HG02610 (cell line): Measurements from ENCODE around the gene OTULINL.
"Not testable (repeated sequence)": the region's sequence is repeated elsewhere in the genome, so short reads cannot be mapped to it uniquely, and the experiment has no call there.

Experiments
- ATAC-seq: cut with Tn5 transposase; IDR thresholded peaks from one replicate; pipeline ENCODE4 v1.9.1; 2021; ENCODE audit warnings: mild to moderate bottlenecking, moderate library complexity; ENCODE audit not compliant: unreplicated experiment

OTULINL gene

GRCh38 chr5:14581106-14581890 lies at the start of gene OTULINL:
Gene OTULINL, plus strand, starts transcription at chr5:14581792. Its CDS starts 103 bp downstream, at chr5:14581895.
- peak; percentile 100 for ATAC-seq

- ATAC-seq, result no peak
These were observed 49.4 kb upstream of the OTULINL start for GRCh38 chr5:14532180-14532579.

- no peak for ATAC-seq
These were observed 46.8 kb upstream of the OTULINL start for GRCh38 chr5:14534773-14535172.

GRCh38 chr5:14545308-14545707 lies 36.3 kb upstream of the OTULINL start:
- no peak for ATAC-seq

GRCh38 chr5:14545862-14546261 lies 35.7 kb upstream of the OTULINL start:
- ATAC-seq, result no peak

GRCh38 chr5:14547666-14548065 lies 33.9 kb upstream of the OTULINL start:
- ATAC-seq, result no peak

- ATAC-seq, result no peak
These were observed 30.4 kb upstream of the OTULINL start for GRCh38 chr5:14551211-14551610.

- no peak for ATAC-seq
These were observed 29.6 kb upstream of the OTULINL start for GRCh38 chr5:14552017-14552416.

GRCh38 chr5:14554288-14554687 lies 27.3 kb upstream of the OTULINL start:
- not testable (repeated sequence) for ATAC-seq

GRCh38 chr5:14556015-14556414 lies 25.6 kb upstream of the OTULINL start:
- ATAC-seq, result no peak

- no peak for ATAC-seq
These were observed 24.3 kb upstream of the OTULINL start for GRCh38 chr5:14557203-14557770.

GRCh38 chr5:14557791-14558415 lies 23.7 kb upstream of the OTULINL start:
- ATAC-seq, result no peak

- no peak for ATAC-seq
These were observed 21.4 kb upstream of the OTULINL start for GRCh38 chr5:14560091-14560595.

GRCh38 chr5:14561741-14562140 lies 19.9 kb upstream of the OTULINL start:
- ATAC-seq, result no peak

GRCh38 chr5:14568333-14568732 lies 13.3 kb upstream of the OTULINL start:
- no peak for ATAC-seq

- ATAC-seq, result no peak
These were observed 11.5 kb upstream of the OTULINL start for GRCh38 chr5:14569948-14570691.

GRCh38 chr5:14571901-14572300 lies 9.7 kb upstream of the OTULINL start:
- ATAC-seq, result no peak

GRCh38 chr5:14572385-14572784 lies 9.2 kb upstream of the OTULINL start:
- ATAC-seq, result no peak

- ATAC-seq, result no peak
These were observed 8.8 kb upstream of the OTULINL start for GRCh38 chr5:14572836-14573235.

- no peak for ATAC-seq
These were observed 7.5 kb upstream of the OTULINL start for GRCh38 chr5:14574096-14574495.

GRCh38 chr5:14574891-14575508 lies 6.6 kb upstream of the OTULINL start:
- ATAC-seq, result no peak
